Measurements from ENCODE around the gene ARHGDIB.

The ARHGDIB gene

DNA sequence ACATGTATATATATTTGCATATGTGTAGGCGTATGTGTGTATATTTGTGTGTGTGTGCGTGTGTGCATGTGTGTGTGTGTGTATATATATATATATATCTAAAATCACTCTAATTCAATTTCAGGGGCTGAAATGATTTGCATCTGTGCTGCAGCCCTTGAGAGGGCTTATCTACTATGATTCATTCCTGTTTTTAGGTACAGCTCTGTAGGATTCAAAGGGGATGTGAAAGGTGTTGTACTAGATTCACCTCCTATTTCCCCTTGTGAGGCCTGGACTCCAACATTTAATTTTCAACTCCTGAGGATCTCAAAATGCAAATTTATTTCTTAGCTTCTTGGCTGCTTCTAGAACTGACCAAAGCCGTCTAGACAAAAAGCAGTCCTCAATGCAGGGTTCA lies 34.1 kb downstream of the ARHGDIB start:
- no peak for DNase-seq

- no peak for DNase-seq
Measured at GRCh38 chr12:14924541-14924940, 36.9 kb downstream of the ARHGDIB start.

DNA sequence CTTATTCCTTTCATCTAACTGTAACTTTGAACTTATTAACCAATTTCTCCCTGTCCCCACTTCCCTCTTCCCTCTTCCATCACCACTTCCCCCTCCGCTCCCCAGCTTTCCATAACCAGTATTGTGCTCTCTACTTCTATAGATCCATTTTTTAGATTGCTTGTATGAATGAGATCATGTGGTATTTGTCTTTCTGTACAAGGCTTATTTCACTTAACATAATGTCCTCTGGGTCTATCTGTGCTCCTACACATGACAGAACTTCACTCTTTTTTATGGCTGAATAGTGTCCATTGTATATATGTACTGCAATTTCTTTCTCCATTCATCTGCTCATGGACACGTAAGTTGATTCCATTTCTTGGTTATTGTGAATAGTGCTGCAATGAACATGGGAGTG lies 37.5 kb downstream of the ARHGDIB start:
- no peak for DNase-seq

DNA sequence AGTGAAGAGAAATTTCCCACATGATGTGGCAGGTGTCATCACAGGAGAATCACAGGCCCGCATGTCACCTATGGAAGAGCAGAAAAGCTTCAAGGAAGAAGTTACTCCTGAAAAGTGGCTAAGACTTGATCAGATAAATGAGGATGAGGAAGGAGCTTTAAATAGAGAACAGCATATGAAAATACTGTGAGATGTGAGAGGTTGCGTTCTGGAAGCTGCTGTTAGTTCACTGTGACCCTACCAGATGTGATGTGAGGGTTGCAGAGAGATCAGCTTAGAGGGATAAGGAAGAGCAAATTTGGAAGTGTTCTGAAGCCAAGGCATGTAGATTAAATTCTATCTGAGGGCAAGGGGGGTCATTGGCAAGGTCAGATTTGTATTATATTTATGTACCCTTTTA lies 40.2 kb downstream of the ARHGDIB start:
- no peak for DNase-seq

GRCh38 chr12:14920475-14921126 lies 40.8 kb downstream of the ARHGDIB start:
- DNase-seq = peak in 1 of 2 donors; percentile 31

DNA sequence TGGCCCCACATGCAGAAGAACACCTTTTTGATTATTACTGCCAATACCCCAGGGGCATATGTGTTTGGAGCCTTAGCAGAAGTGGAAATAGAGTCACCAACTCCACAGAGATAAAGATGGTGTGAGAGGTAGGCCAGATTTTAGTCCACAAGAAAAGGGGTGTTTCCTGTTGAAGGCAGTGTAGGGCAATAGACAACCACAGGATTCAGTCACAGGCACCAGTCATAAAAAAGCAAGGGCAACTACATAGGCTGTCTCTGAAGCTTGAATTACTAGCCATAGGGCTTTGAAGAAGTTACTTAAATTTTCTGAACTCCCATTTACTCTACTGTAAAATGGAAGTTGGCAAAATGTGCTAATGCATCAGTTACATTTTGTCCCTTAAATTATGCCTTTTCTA lies 41.9 kb downstream of the ARHGDIB start:
- no peak for DNase-seq

- no peak for DNase-seq
Measured at GRCh38 chr12:14915736-14916135, 45.7 kb downstream of the ARHGDIB start.

DNA sequence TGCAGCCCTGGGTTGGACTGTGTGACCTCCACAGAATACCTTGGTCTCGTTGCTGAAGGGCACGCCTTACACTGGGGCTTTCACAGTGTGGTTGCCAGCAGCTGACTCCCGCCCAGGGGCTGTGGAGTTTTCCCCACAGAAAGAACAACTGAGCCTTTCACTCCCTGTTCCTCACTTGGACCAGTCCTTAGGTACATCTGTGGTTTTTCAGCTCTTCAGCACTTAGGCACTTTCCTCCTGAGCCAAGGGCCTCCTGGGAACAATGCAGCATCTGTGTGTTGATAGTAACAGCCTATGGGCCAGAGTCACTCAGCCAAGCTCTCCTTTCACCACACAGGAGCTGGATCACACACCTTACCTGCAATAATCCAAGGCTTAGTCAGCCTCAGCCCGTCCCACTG lies 48.0 kb downstream of the ARHGDIB start:
- no peak for DNase-seq

GRCh38 chr12:14911131-14911530 lies 50.3 kb downstream of the ARHGDIB start:
- no peak for DNase-seq

GRCh38 chr12:14910090-14910915 lies 51.1 kb downstream of the ARHGDIB start:
- peak in 1 of 2 donors; percentile 51 for DNase-seq

- no peak for DNase-seq
Measured at GRCh38 chr12:14907953-14908352, 53.4 kb downstream of the ARHGDIB start.

DNA sequence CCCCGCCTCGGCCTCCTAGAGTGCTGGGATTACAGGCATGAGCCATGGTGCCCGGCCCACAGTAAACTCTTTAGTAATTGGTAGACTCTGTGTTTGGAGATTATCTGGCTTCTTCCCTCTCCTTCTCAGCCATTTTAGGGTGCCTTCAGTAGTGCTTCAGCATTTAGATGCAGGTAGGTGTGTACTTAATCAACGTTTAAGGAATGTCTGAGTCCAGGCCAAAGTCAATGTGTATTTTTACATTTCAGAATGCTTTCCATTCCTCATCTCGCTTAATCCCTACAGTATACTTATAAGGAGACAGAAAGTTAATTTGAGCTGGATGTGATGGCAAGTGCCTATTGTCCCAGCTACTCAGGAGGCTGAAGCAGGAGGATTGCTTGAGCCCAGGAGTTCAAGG lies 55.3 kb downstream of the ARHGDIB start:
- DNase-seq = no peak

DNA sequence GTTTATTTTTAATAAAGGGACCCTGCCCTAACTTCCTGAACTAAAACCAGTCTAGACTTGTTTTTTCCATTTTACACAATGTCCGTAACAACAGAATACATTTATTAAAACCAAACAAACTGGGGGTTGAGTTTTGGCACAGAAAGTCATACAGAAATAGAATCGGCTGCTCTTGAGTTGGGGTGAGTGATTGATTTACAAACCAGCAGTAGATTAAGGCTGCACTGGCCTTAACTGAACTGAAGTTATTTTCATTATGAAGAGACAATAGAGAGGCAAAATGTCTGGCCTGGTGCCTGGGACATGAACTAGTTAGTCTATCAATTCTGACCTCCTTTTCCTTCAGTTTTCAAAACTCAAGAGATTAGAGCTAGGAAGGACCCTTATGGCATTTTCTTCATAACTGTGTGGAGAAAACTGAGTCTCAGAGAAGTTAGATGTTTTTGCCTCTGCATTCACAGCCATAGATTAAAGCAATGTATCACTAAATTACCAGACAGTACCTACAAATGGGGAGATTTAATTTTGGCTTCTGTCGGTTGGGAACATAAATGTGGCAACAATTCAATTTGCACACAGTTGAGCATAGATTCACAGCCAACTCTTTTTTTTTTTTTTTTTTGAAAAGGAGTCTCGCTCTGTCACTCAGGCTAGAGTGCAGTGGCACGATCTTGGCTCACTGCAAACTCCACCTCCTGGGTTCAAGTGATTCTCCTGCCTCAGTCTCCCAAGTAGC lies 56.0 kb downstream of the ARHGDIB start:
- no peak for DNase-seq

DNA sequence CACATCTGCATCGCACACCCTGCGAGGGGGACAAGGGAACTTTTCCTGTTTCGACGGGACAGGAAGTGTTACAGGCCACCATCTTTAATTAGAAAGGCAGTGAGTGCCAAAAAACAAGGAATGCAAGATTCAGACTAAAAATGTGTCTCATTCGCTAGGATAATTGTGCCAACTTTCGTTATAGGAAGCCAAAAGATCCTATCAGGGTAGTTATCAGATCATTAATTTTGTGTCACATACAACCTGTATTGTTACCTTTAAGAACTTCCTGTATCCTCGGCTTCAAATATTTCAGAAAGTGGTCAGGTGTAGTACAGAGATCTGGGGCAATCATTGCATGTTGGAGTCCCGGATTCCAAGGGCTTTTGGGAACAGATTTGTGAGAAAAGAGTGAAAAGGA lies 56.5 kb downstream of the ARHGDIB start:
- DNase-seq = no peak

DNA sequence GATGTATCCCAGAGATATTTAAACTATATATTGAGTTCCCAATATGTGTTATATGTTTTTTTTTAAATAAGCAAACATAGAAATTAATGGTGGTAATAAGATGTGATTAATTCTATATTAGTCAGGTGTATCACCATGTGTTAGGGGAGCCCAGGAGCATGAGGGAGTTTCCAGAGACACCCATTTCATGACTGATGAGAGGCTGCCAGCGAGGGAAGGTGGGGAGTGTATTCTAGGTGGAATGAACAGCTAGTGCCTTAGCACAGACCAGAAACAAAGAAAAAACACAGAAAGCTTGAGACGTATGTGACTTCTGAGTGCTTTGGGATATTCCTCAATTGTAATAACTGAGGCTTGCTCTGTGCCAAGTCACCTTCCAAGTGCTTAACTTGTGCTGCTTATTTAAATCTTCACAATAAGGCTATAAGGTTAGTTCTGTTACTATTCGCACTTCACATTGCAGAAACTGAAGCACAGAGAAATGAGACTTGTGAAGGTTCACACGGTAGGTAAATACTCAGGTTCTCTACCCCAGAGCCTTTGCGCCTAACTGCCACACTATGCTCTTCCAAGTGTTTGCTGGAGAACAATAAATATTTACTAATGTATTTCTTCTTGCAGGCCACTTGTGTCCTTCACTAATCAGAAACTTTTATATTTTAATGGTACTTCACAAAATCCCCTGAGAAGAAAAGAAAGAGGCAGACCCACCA lies 57.9 kb downstream of the ARHGDIB start:
- DNase-seq = no peak

- peak in 1 of 2 donors; percentile 40 for DNase-seq
Measured at GRCh38 chr12:14902465-14902864, 58.9 kb downstream of the ARHGDIB start.

DNA sequence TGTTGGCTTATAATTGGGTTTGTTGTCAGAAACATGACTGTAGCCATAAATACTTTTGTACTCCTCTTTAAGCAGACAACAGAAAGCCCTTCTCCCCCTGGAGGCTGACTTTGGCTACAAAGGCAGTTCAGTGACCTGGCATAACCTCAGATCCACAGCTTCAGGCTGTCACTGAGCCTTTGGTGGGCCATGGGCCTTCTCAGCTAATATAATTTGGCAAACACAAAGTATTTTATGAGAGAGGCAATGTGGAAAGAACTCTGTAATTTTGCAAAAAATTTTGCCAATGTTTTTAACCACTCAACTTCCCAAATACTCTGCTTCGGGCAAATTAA lies 60.2 kb downstream of the ARHGDIB start:
- DNase-seq = no peak

DNA sequence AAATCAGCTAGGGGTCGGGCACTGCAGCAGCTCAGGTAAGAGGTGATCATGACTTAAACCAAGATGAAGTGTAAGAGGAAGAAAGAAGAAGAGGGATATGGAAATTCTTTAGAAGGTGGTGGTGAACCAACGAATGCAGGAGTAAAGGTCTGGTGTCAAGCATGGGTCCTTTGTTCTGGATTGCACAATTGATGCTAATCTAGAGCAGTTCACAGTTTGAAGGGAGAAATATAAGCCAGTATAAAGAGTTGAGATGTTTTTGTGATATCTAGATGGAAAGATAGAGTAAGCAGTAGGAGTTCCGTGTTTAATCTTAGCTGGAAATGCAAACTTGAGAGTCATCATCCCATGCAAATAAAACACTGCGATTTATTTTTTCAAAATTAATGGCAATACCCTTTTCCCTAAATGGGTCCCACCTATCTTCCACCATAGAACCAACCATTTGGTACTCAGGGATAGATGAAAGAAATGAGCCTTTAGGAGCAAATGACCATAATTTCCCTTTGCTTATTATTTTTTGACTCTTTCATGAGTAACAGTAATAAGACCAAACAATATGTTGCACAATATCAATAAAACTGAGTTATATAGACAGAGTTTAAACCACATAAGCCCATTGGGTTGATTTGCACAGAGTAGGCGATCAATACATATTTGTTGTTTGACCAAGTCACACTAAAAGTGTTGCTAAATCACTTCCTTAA lies 60.7 kb downstream of the ARHGDIB start:
- DNase-seq = no peak

DNA sequence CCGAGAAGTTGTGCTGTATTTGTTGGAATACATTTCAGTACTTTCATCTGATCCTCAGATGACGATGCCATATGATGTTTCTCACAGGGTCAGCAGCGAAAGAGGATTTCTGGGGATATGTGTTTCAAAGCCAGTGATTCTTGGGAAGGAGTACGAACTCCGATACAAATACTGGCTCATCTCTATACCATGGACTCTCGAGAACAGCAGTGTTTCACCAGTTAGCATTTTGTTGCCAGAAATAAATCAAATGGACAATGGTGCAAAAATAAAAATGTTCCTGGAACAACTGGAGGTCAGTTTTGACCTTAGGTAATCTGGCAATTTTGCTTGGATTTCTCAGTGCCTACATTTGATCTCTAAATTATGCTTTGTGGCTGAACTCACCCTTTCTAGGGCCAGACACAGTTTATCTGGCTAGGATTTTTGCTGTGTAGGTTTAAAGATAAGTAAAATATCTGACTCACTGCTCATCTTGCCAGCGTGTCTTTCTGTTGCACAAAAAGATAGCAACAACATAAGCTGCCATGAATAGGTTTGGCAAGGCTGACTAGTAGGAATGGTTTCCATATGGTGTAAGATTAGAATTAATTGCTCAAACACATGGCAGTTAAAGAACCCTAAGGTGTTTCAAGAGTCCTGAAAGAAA lies 64.8 kb downstream of the ARHGDIB start:
- no peak for DNase-seq

- DNase-seq = no peak
Measured at GRCh38 chr12:14893506-14894250, 67.7 kb downstream of the ARHGDIB start.

Measured in bone marrow (tissue), 2 donors.